SK-N-SH treated with all-trans-retinoic acid at 6 μM for 48 hours (cell line): Measurements from ENCODE around the gene RHEX.

Source experiments
- CSDC2 ChIP-seq: fragments of 250-450 bp; sonication (Bioruptor Pico); IDR thresholded peaks from 2 replicates; pipeline ENCODE4 v1.5.0; 2020; ENCODE audit warnings: mild to moderate bottlenecking, moderate library complexity
- RARB ChIP-seq: fragments of 250-450 bp; sonication (Bioruptor Pico); IDR thresholded peaks from 2 replicates; pipeline ENCODE4 v1.8.0; 2021; ENCODE audit warnings: mild to moderate bottlenecking, moderate library complexity
- TCF4 ChIP-seq: fragments of 250-450 bp; sonication (Bioruptor Pico); IDR thresholded peaks from 2 replicates; pipeline ENCODE4 v1.8.0; 2021; ENCODE audit warnings: mild to moderate bottlenecking, moderate library complexity, borderline replicate concordance
- TF ChIP-seq, protein P1 (sequence below): fragments of 250-450 bp; sonication (Bioruptor Pico); IDR thresholded peaks from 2 replicates; pipeline ENCODE4 v1.5.1; 2020; ENCODE audit warnings: low read depth, mild to moderate bottlenecking, moderate library complexity

- TF ChIP-seq, protein P1, sequence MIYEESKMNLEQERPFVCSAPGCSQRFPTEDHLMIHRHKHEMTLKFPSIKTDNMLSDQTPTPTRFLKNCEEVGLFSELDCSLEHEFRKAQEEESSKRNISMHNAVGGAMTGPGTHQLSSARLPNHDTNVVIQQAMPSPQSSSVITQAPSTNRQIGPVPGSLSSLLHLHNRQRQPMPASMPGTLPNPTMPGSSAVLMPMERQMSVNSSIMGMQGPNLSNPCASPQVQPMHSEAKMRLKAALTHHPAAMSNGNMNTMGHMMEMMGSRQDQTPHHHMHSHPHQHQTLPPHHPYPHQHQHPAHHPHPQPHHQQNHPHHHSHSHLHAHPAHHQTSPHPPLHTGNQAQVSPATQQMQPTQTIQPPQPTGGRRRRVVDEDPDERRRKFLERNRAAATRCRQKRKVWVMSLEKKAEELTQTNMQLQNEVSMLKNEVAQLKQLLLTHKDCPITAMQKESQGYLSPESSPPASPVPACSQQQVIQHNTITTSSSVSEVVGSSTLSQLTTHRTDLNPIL (CRISPR knock-in tag), result no peak
- TF ChIP-seq RARB (CRISPR knock-in tag) (no peak), TCF4 (CRISPR knock-in tag) (no peak), CSDC2 (no peak)
Measured at GRCh38 chr1:206125346-206125745, 72.4 kb downstream of the RHEX start.
